ENCODE results near the gene DLGAP1. TPM values are rescaled to one million over a fixed set of nuclear protein-coding genes. Genes with fewer than 3 reads are reported as not detected.

DLGAP1 gene
- total and polyA plus RNA-seq, 2 of the 13 experiments (the other 11 are each of a cell fraction or from before 2014, with no cell fraction given), result 0.01 TPM; not detected in 1

GRCh38 chr18:3874581-3874980 is 580.5 kb downstream of the DLGAP1 start:
- DNase-seq (ENCODE audit: low spot score) (no peak), FAIRE-seq (no peak), ATAC-seq (no peak)
- no peak overlapping the region for H3K9ac ChIP-seq (ENCODE audit: insufficient read depth, low read depth, low read length)
- no peaks in the 10 kb centered on the region for H4K20me1 ChIP-seq (ENCODE audit: insufficient read depth, low read length)
- no peak overlapping the region for H2AFZ ChIP-seq (ENCODE audit: low read length)
- H3K4me2 ChIP-seq (ENCODE audit: low read depth, low read length), result no peak overlapping the region
- no TSS peak for BruUV-seq (replicated peaks)
- no peaks in the 10 kb centered on the region for H3K36me3 ChIP-seq (replicated peaks in 1 of 2; ENCODE audit: control insufficient read depth in 1 of 2, insufficient read depth in 2 of 2, low read length in 2 of 2)
- H3K4me1 ChIP-seq (ENCODE audit: insufficient read depth, low read length), result no peaks in the 10 kb centered on the region
- 21% methylated on average over 3 of the region's 3 CpGs for WGBS (ENCODE audit: low lambda C conversion rate)
- H3K79me2 ChIP-seq (ENCODE audit: insufficient read depth, low read length), result no peaks in the 10 kb centered on the region
- intact Hi-C loops (cut with micrococcal nuclease; ENCODE audit: unreplicated experiment) (no loop called here), in situ Hi-C loops (cut with HindIII; ENCODE audit: extremely low pct_ligation_motif_present, low pct_unique_long_range_greater_than_20kb) (no loop called here)
- no peak overlapping the region for H3K4me3 ChIP-seq (replicated peaks in 1 of 3; ENCODE audit: insufficient read depth in 1 of 3, low read depth in 2 of 3, low read length in 3 of 3)
- no peaks in the 10 kb centered on the region for H3K9me3 ChIP-seq (ENCODE audit: low read length)
- peaks cover 0 to 17% of the 10 kb centered on the region in 2 experiments; a peak in 1 of 5 replicates for H3K27me3 ChIP-seq (ENCODE audit: control insufficient read depth in 1 of 2, insufficient read depth in 2 of 2, low read length in 2 of 2)
- TF ChIP-seq SRSF1 (optimal IDR thresholded peaks at IDR 0.05; ENCODE audit: low read depth, low read length) (no peak), KDM3A (CRISPR knock-in tag; IDR thresholded peaks at IDR 0.05; ENCODE audit: low read depth) (no peak), ZNF24 (IDR thresholded peaks at IDR 0.05) (no peak), HNRNPUL1 (IDR thresholded peaks at IDR 0.05; ENCODE audit: low read depth, low read length) (no peak)
- ChIA-PET POLR2A (no interaction called here), CTCF (ENCODE audit: low intra/inter-chr PET ratio, low total read pairs) (no interaction called here)
- no peak overlapping the region for H3K27ac ChIP-seq (ENCODE audit: extremely low read length, insufficient read depth, low read length)

GRCh38 chr18:3874125-3874524 is 581.0 kb downstream of the DLGAP1 start:
- ChIA-PET CTCF (ENCODE audit: low intra/inter-chr PET ratio, low total read pairs) (no interaction called here), POLR2A (no interaction called here)
- H3K27me3 ChIP-seq (ENCODE audit: control insufficient read depth in 1 of 2, insufficient read depth in 2 of 2, low read length in 2 of 2), result peaks cover 0 to 14% of the 10 kb centered on the region in 2 experiments; a peak in 1 of 5 replicates
- FAIRE-seq (no peak), DNase-seq (ENCODE audit: low spot score) (no peak), ATAC-seq (no peak)
- no peaks in the 10 kb centered on the region for H3K36me3 ChIP-seq (replicated peaks in 1 of 2; ENCODE audit: control insufficient read depth in 1 of 2, insufficient read depth in 2 of 2, low read length in 2 of 2)
- H3K4me3 ChIP-seq (replicated peaks in 1 of 3; ENCODE audit: insufficient read depth in 1 of 3, low read depth in 2 of 3, low read length in 3 of 3), result no peak overlapping the region
- no peaks in the 10 kb centered on the region for H3K9me3 ChIP-seq (ENCODE audit: low read length)
- H3K79me2 ChIP-seq (ENCODE audit: insufficient read depth, low read length), result no peaks in the 10 kb centered on the region
- H4K20me1 ChIP-seq (ENCODE audit: insufficient read depth, low read length), result no peaks in the 10 kb centered on the region
- 1% methylated on average over 7 of the region's 7 CpGs for WGBS (ENCODE audit: low lambda C conversion rate)
- in situ Hi-C loops (cut with HindIII; ENCODE audit: extremely low pct_ligation_motif_present, low pct_unique_long_range_greater_than_20kb), result no loop called here
- no peak overlapping the region for H3K4me2 ChIP-seq (ENCODE audit: low read depth, low read length)
- H3K9ac ChIP-seq (ENCODE audit: insufficient read depth, low read depth, low read length), result no peak overlapping the region
- no peak overlapping the region for H2AFZ ChIP-seq (ENCODE audit: low read length)
- H3K4me1 ChIP-seq (ENCODE audit: insufficient read depth, low read length), result no peaks in the 10 kb centered on the region
- intact Hi-C loops (cut with micrococcal nuclease; ENCODE audit: unreplicated experiment), result no loop called here
- no peak overlapping the region for H3K27ac ChIP-seq (ENCODE audit: extremely low read length, insufficient read depth, low read length)
- BruUV-seq (replicated peaks), result no TSS peak
- no peak for TF ChIP-seq NRL (CRISPR knock-in tag; IDR thresholded peaks at IDR 0.05; ENCODE audit: borderline replicate concordance)
- TF ChIP-seq ZIK1 (CRISPR knock-in tag; IDR thresholded peaks at IDR 0.05; ENCODE audit: borderline replicate concordance, low read depth), result no peak
- TF ChIP-seq ATF4 (CRISPR knock-in tag; IDR thresholded peaks at IDR 0.05), result no peak
- TF ChIP-seq PHF20 (CRISPR knock-in tag; IDR thresholded peaks at IDR 0.05), result no peak
- TF ChIP-seq SNAPC5 (CRISPR knock-in tag; IDR thresholded peaks at IDR 0.05; ENCODE audit: borderline replicate concordance), result no peak
- TF ChIP-seq AHDC1 (CRISPR knock-in tag; IDR thresholded peaks at IDR 0.05; ENCODE audit: borderline replicate concordance), result no peak
- TF ChIP-seq ZMYM4 (CRISPR knock-in tag; IDR thresholded peaks at IDR 0.05), result no peak
- no peak for TF ChIP-seq FOXK1 (CRISPR knock-in tag; IDR thresholded peaks at IDR 0.05; ENCODE audit: borderline replicate concordance, low read depth)
- TF ChIP-seq ZNF225 (CRISPR knock-in tag; IDR thresholded peaks at IDR 0.05), result no peak

All from HepG2 (cell line).